GM21367 (cell line): ENCODE results near the gene INTS11.

Experiments
- ATAC-seq: cut with Tn5 transposase; IDR thresholded peaks from one replicate; pipeline ENCODE4 v1.9.1; 2021; ENCODE audit not compliant: unreplicated experiment

INTS11 gene

GRCh38 chr1:1358433-1359271 is 34.2 kb upstream of the INTS11 start, which contains the start of gene MXRA8:
MXRA8 (minus strand) TSS chr1:1358555; CDS start chr1:1358504, 51 bp downstream.
- no peak for ATAC-seq

DNA sequence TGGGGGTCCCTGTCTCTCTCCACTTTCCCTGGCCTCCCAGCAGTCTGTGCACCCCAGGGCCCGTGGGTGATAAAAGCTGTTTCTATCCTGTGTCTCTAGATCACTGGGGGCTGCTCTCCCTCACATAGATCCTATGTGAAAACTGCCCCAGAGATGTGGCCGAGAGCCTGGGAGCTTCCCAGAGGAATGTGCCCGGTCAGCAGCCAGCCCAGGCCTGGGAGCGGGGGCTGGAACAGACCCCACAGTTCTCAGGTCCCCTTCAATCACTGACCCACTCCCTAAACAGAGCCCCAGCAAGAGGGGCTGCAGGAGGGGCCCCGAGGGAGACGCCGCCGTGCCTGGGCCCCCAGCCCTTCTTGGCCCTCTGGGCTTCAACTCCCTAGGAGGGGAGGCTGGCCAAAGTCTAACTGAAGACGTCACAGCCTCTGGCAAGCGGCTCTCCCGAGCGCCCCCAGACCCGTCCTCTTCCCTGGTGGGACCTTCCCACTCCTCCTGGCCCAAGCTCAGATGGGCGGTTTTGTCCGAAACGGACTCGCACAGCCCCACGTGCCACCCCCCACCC is 33.5 kb upstream of the INTS11 start:
- no peak for ATAC-seq

GRCh38 chr1:1356796-1357401 is 32.4 kb upstream of the INTS11 start:
- ATAC-seq = no peak

GRCh38 chr1:1356166-1356795 is 31.8 kb upstream of the INTS11 start:
- no peak for ATAC-seq

DNA sequence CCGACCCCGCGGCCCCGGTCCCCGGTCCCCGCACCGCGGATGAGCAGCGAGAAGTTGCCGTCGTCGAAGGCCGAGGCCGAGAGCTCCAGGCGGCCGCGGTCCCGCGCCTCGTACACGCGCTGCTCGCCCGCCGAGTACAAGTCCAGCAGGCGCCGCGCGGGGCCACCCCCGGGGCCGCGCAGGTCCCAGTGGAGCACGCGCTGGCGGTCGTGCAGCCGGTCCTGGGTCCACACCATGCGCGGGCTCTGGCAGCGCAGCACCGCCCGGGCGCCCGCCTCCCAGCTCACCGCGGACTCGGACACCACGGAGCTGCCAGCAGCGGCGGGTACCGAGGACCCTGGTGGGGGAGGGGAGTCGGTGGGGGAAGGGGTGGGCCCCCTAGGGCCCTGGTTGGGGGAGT is 31.0 kb upstream of the INTS11 start:
- ATAC-seq = no peak

DNA sequence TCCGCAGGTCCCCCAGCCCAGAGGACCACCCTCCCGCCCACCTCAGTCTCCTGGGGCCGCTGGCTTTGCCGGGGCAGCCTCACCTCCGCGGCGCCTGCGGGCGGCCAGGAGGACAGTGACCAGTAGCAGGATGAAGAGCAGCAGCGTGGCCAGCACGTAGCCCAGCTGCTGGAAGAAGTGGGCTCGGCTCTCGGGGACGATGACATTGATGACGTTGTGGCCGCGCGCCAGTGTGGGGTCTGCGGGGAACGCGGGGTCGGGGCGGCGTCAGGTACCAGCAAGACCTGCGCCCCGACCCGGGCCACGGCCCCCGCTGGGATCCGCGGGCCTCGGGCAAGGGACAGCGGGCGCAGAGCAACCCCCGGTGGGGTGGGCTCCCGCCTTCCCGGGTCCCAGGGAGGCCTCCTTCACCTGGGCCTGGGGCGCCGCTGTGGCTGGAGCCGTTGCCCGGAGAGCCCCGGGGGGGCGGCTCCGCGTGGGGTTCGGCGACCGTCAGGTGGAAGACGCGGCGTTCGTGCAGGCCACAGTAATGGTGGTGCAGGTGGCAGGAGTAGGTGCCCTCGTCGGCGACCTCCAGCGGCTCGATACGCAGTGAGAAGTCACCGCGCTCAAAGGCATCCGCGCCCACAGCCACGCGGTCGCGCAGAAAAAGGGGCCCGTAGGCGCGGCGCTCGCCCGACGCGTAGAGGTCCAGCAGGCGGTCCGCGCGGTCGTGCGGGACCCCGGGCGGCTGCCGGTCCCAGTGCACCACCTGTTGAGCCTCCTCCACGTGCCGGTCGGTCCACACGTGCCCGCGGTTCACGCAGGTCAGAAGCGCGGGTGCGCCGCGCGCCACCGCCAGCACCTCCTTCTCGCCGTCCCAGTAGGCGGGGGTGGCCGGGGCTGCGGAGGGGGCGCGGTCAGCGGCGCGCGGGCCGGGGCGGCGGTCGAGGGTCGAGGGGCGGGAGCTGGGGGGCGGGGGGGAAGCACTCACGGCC is 30.1 kb upstream of the INTS11 start:
- no peak for ATAC-seq

GRCh38 chr1:1353389-1354151 is 29.1 kb upstream of the INTS11 start:
- ATAC-seq = no peak

- ATAC-seq = no peak
These were observed 28.4 kb upstream of the INTS11 start for GRCh38 chr1:1352786-1353388.

DNA sequence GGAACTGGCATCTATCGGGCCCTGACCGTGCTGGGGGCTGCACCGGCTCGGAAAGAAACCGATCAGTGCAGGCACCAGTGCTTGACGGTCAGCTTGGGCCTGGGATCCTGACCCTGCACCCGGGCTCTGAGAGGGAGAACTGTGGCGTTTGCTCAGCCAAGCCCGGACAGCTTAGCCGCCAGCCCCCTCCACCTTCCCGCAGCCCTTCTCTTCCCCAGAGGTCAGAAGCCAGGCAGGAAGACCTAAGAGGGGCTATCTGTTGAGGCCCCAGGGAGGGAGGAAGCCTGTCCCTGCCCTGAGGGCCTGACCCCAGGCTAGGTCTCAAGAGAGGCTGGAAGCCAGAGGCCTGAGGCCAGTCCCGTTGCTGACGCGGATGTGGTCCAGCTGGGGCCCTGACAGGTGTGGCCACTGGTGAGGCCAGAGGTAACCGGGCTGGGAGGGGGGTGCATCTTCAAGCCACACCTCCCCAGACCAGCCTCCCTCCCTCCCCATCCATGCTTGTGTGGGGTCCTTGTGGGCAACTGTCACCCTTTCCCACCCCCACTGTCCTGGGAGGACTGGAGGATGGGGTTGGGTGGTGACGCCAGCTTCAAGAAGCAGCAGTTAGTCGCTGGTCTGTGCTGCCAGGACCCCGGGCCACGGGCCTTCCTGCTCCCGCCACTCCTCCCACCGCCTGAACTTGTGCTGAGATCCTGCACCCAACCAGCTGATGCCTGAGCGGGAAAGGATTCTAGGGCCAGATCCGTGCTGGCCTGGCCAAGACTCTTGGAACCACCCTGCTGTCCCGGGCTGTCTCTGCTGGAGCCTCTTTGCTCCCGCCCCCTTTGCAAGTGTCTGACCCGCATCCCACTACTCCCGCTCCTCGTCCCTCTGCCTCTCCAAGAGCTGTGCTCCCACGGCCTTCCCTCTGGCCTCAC is 27.3 kb upstream of the INTS11 start:
- no peak for ATAC-seq

- ATAC-seq = peak; percentile 42
These were observed 25.0 kb upstream of the INTS11 start, which contains the start of gene DVL1 for GRCh38 chr1:1349256-1350012. DVL1 (minus strand) TSS chr1:1349418; CDS start chr1:1349065, 353 bp downstream.

GRCh38 chr1:1348420-1349255 is 24.2 kb upstream of the INTS11 start:
- ATAC-seq = peak; percentile 25

- no peak for ATAC-seq
These were observed 23.4 kb upstream of the INTS11 start for GRCh38 chr1:1347663-1348419.

- ATAC-seq = no peak
These were observed 22.7 kb upstream of the INTS11 start for GRCh38 chr1:1347026-1347595.

DNA sequence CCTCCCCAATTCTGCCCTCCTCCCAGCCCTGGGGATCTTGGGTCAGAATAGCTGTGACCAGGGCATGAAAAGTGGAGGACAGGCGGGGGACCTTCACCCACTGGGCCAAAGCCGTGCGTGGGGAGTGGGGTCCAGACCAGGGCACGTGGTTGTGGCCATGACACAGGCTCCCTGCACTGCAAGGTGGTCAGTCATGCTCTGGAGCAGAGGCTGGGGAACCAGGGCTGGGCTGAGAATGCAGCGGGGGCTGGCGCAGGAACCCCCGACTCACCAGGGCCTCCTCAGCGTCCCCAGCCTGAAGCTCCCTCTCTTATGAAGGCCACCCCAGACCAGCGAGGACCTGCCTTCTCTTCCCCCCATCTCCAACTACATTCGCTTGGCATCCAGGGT is 22.0 kb upstream of the INTS11 start:
- ATAC-seq = no peak

- ATAC-seq = no peak
These were observed 21.5 kb upstream of the INTS11 start for GRCh38 chr1:1345860-1346500.
